ENCODE measurements around the gene SRPK2.
"Not testable (repeated sequence)": the region's sequence is repeated elsewhere in the genome, so short reads cannot be mapped to it uniquely, and the experiment has no call there.

Gene SRPK2

GRCh38 chr7:105268056-105268455, 120.7 kb downstream of the SRPK2 start:
- FAIRE-seq (peak; percentile 82), DNase-seq (ENCODE audit: low spot score) (peak; percentile 67)

GRCh38 chr7:105267244-105267643, 121.5 kb downstream of the SRPK2 start:
- FAIRE-seq (no peak), DNase-seq (ENCODE audit: low spot score) (no peak)

- FAIRE-seq, result no peak
Observed at GRCh38 chr7:105264707-105265106, 124.0 kb downstream of the SRPK2 start.

GRCh38 chr7:105261689-105262088, 127.0 kb downstream of the SRPK2 start:
- FAIRE-seq, result no peak
- DNase-seq (ENCODE audit: low spot score), result no peak

More at GRCh38 chr7:105264707-105265106, 124.0 kb downstream of the SRPK2 start:
- no peak for DNase-seq (ENCODE audit: low spot score)

GRCh38 chr7:105260201-105260871, 128.4 kb downstream of the SRPK2 start:
- DNase-seq (ENCODE audit: low spot score); FAIRE-seq: not testable (repeated sequence)

GRCh38 chr7:105258919-105259318, 129.8 kb downstream of the SRPK2 start:
- not testable (repeated sequence) for FAIRE-seq; DNase-seq (ENCODE audit: low spot score)

- FAIRE-seq, result no peak
- DNase-seq (ENCODE audit: low spot score), result no peak
Observed at GRCh38 chr7:105257338-105257737, 131.4 kb downstream of the SRPK2 start.

GRCh38 chr7:105256761-105257231, 131.9 kb downstream of the SRPK2 start:
- no peak for DNase-seq (ENCODE audit: low spot score)
- no peak for FAIRE-seq

- DNase-seq (ENCODE audit: low spot score) (no peak), FAIRE-seq (no peak)
Observed at GRCh38 chr7:105250706-105251105, 138.0 kb downstream of the SRPK2 start.

- no peak for DNase-seq (ENCODE audit: low spot score)
- no peak for FAIRE-seq
Observed at GRCh38 chr7:105250239-105250638, 138.5 kb downstream of the SRPK2 start.

GRCh38 chr7:105249216-105249615, 139.5 kb downstream of the SRPK2 start:
- FAIRE-seq, result no peak

GRCh38 chr7:105246679-105247078, 142.0 kb downstream of the SRPK2 start:
- no peak for DNase-seq (ENCODE audit: low spot score)
- FAIRE-seq, result no peak

More at GRCh38 chr7:105249216-105249615, 139.5 kb downstream of the SRPK2 start:
- no peak for DNase-seq (ENCODE audit: low spot score)

GRCh38 chr7:105246256-105246655, 142.5 kb downstream of the SRPK2 start:
- FAIRE-seq, result no peak
- DNase-seq (ENCODE audit: low spot score), result peak; percentile 36

- DNase-seq (ENCODE audit: low spot score) (peak; percentile 88), FAIRE-seq (peak; percentile 98)
Observed at GRCh38 chr7:105245398-105246114, 143.2 kb downstream of the SRPK2 start.

GRCh38 chr7:105244594-105244993, 144.1 kb downstream of the SRPK2 start:
- DNase-seq (ENCODE audit: low spot score), result no peak
- FAIRE-seq, result no peak

- no peak for DNase-seq (ENCODE audit: low spot score)
- no peak for FAIRE-seq
Observed at GRCh38 chr7:105241198-105241597, 147.5 kb downstream of the SRPK2 start.

GRCh38 chr7:105238198-105238765, 150.4 kb downstream of the SRPK2 start:
- no peak for FAIRE-seq

GRCh38 chr7:105234886-105235285, 153.8 kb downstream of the SRPK2 start:
- no peak for FAIRE-seq
- no peak for DNase-seq (ENCODE audit: low spot score)

More at GRCh38 chr7:105238198-105238765, 150.4 kb downstream of the SRPK2 start:
- DNase-seq (ENCODE audit: low spot score), result no peak

- not testable (repeated sequence) for DNase-seq (ENCODE audit: low spot score); FAIRE-seq
Observed at GRCh38 chr7:105232829-105233291, 155.9 kb downstream of the SRPK2 start.

GRCh38 chr7:105230486-105230885, 158.2 kb downstream of the SRPK2 start:
- DNase-seq (ENCODE audit: low spot score) (no peak), FAIRE-seq (no peak)

GRCh38 chr7:105229641-105230040, 159.1 kb downstream of the SRPK2 start:
- FAIRE-seq, result no peak

GRCh38 chr7:105228555-105228954, 160.2 kb downstream of the SRPK2 start:
- FAIRE-seq, result no peak

More at GRCh38 chr7:105229641-105230040, 159.1 kb downstream of the SRPK2 start:
- no peak for DNase-seq (ENCODE audit: low spot score)

More at GRCh38 chr7:105228555-105228954, 160.2 kb downstream of the SRPK2 start:
- no peak for DNase-seq (ENCODE audit: low spot score)
